GM23338 (cell line): ENCODE results near the gene RGL3. TPM values are rescaled to one million over a fixed set of nuclear protein-coding genes. Genes with fewer than 3 reads are reported as not detected.
A peak's percentile ranks its signal among the peaks of the same experiment; 100 is the strongest.

ENCODE experiments used
- ATAC-seq: fragments of 200-7000 bp; cut with Tn5 transposase; 3 replicates; pipeline ENCODE4 v1.9.1; 2020
- DNase-seq: peaks from one replicate; pipeline ENCODE4 v3.0.0-alpha.2; 2015; ENCODE audit warnings: low spot score
- H2AFZ ChIP-seq: fragments of 200-600 bp; sonication (generic); 2 replicates; pipeline ENCODE4 v1.8.0; 2016; ENCODE audit warnings: antibody characterized with exemption, mild to moderate bottlenecking, moderate library complexity
- H3F3A ChIP-seq: fragments of 200-600 bp; sonication (generic); replicated peaks from 2 replicates; pipeline ENCODE4 v1.8.0; 2017; ENCODE audit warnings: antibody characterized with exemption, mixed run types, low read depth
- H3K27ac ChIP-seq: fragments of 200-600 bp; sonication (generic); 2 replicates; pipeline ENCODE4 v1.6.1; 2016; ENCODE audit warnings: low read depth
- H3K27me3 ChIP-seq: fragments of 200-600 bp; sonication (generic); 2 replicates; pipeline ENCODE4 v1.8.0; 2016; ENCODE audit warnings: mild to moderate bottlenecking, mixed run types, moderate library complexity; ENCODE audit not compliant: insufficient read depth
- H3K36me3 ChIP-seq: fragments of 200-600 bp; sonication (generic); 2 replicates; pipeline ENCODE4 v1.8.0; 2016; ENCODE audit warnings: mild to moderate bottlenecking; ENCODE audit not compliant: insufficient read depth
- H3K4me1 ChIP-seq: fragments of 200-600 bp; sonication (generic); 2 replicates; pipeline ENCODE4 v1.8.0; 2016; ENCODE audit warnings: mild to moderate bottlenecking, moderate library complexity; ENCODE audit not compliant: insufficient read depth
- H3K4me2 ChIP-seq: fragments of 200-600 bp; sonication (generic); 2 replicates; pipeline ENCODE4 v1.7.1; 2017; ENCODE audit warnings: mixed run types
- H3K4me3 ChIP-seq: fragments of 200-600 bp; sonication (generic); 2 replicates; pipeline ENCODE4 v1.6.1; 2016; ENCODE audit warnings: mixed run types
- H3K79me2 ChIP-seq: fragments of 200-600 bp; sonication (generic); replicated peaks from 2 replicates; pipeline ENCODE4 v1.8.0; 2017; ENCODE audit warnings: mild to moderate bottlenecking; ENCODE audit not compliant: insufficient read depth
- H3K9me2 ChIP-seq: fragments of 200-600 bp; sonication (generic); 2 replicates; pipeline ENCODE4 v1.8.0; 2017; ENCODE audit not compliant: insufficient read depth
- H4K20me1 ChIP-seq: fragments of 200-600 bp; sonication (generic); replicated peaks from 2 replicates; pipeline ENCODE4 v1.8.0; 2017; ENCODE audit warnings: mild to moderate bottlenecking; ENCODE audit not compliant: insufficient read depth
- H3K27ac Mint-ChIP-seq: 2 replicates; pipeline ENCODE4 v1.8.0; 2020; ENCODE audit warnings: inconsistent platforms, mild to moderate bottlenecking, moderate library complexity, mixed read lengths
- H3K27me3 Mint-ChIP-seq: 3 replicates; pipeline ENCODE4 v1.8.0; 2022; ENCODE audit warnings: low read depth, mild to moderate bottlenecking, moderate library complexity, mixed read lengths, inconsistent platforms; ENCODE audit not compliant: insufficient read depth, poor library complexity
- H3K36me3 Mint-ChIP-seq: 3 replicates; pipeline ENCODE4 v1.8.0; 2021; ENCODE audit warnings: low read depth, mild to moderate bottlenecking, inconsistent platforms, moderate library complexity, mixed read lengths
- H3K4me1 Mint-ChIP-seq: 3 replicates; pipeline ENCODE4 v1.8.0; 2020; ENCODE audit warnings: mild to moderate bottlenecking, inconsistent platforms, mixed read lengths
- H3K4me3 Mint-ChIP-seq: 3 replicates; pipeline ENCODE4 v1.8.0; 2021; ENCODE audit warnings: moderate library complexity, mild to moderate bottlenecking, inconsistent platforms, mixed read lengths
- H3K9me3 Mint-ChIP-seq: 3 replicates; pipeline ENCODE4 v1.8.0; 2020; ENCODE audit warnings: moderate library complexity, mild to moderate bottlenecking, inconsistent platforms, mixed read lengths
- CREB1 ChIP-seq: fragments of 250-450 bp; sonication (Bioruptor Pico); IDR thresholded peaks from 2 replicates; pipeline ENCODE4 v1.5.0; 2020; ENCODE audit warnings: low read depth, mild to moderate bottlenecking, moderate library complexity
- EZH2phosphoT487 ChIP-seq: fragments of 200-600 bp; sonication (generic); IDR thresholded peaks from one replicate; pipeline ENCODE4 v1.8.1; 2018; ENCODE audit warnings: antibody characterized with exemption; ENCODE audit not compliant: unreplicated experiment
- JUNB ChIP-seq: IDR thresholded peaks from one replicate; pipeline ENCODE4 v1.6.1; 2016; ENCODE audit warnings: antibody characterized with exemption; ENCODE audit not compliant: unreplicated experiment
- REST ChIP-seq: IDR thresholded peaks from one replicate; pipeline ENCODE4 v1.6.1; 2018; ENCODE audit warnings: antibody characterized with exemption; ENCODE audit not compliant: unreplicated experiment
- ZNF462 ChIP-seq: fragments of 250-450 bp; sonication (Bioruptor Pico); IDR thresholded peaks from 2 replicates; pipeline ENCODE4 v1.5.0; 2020; ENCODE audit warnings: mild to moderate bottlenecking, moderate library complexity
- polyA plus RNA-seq: library from polyadenylated mRNA; unstranded; fragments of >200 nt; fragmentation: Nextera tagmentation; extraction: Ambion mirVana; gene quantifications from 2 replicates; pipeline ENCODE4 v1.2.1, GENCODE V29; 2016
- total RNA-seq: library from RNA; depleted of rRNA; stranded (reverse); fragments of >200 nt; shearing (Covaris generic); gene quantifications from 2 replicates; pipeline ENCODE4 v1.2.3, GENCODE V29; 2014

The RGL3 gene
- total and polyA plus RNA-seq, 2 experiments from 2014 or later = 48.8 to 49.4 TPM

GRCh38 chr19:11349171-11349570 is 69.9 kb downstream of the RGL3 start:
- Histone ChIP-seq H3K36me3 (no peaks in the 10 kb centered on the region), H3K9me2 (no peaks in the 10 kb centered on the region), H3K4me1 (peaks cover 5% of the 10 kb centered on the region; the same call in 1 of the 2 replicates), H2AFZ (no peak overlapping the region), H3K4me3 (no peak overlapping the region), H3K27ac (no peak overlapping the region), H3K27me3 (no peaks in the 10 kb centered on the region), H3K79me2 (no peaks in the 10 kb centered on the region), H3F3A (no peaks in the 10 kb centered on the region), H4K20me1 (no peaks in the 10 kb centered on the region), H3K4me2 (no peak overlapping the region)
- no peak overlapping the region for H3K27ac Mint-ChIP-seq
- H3K4me3 Mint-ChIP-seq = no peak overlapping the region
- H3K4me1 Mint-ChIP-seq = peaks cover 21% of the 10 kb centered on the region
- ATAC-seq = no peak
- H3K27me3 Mint-ChIP-seq = peaks cover 34% of the 10 kb centered on the region
- peaks cover 8% of the 10 kb centered on the region; the same call in 1 of the 3 replicates for H3K9me3 Mint-ChIP-seq
- TF ChIP-seq REST = peak; percentile 53
- TF ChIP-seq EZH2phosphoT487 = no peak
- TF ChIP-seq JUNB = no peak
- TF ChIP-seq ZNF462 (CRISPR knock-in tag) = no peak
- no peak for TF ChIP-seq CREB1 (CRISPR knock-in tag)
- DNase-seq = no peak
- H3K36me3 Mint-ChIP-seq = no peaks in the 10 kb centered on the region; the same call in 1 of the 3 replicates
